Smooth muscle cell (in vitro differentiated cells): ENCODE measurements around the gene LAPTM4A. TPM values are rescaled to one million over a fixed set of nuclear protein-coding genes. Genes with fewer than 3 reads are reported as not detected.

Source experiments
- DNase-seq: peaks from one replicate; lab custom pipeline; 2025; ENCODE audit not compliant: unreplicated experiment; lab: John Stamatoyannopoulos, UW
- H2AFZ ChIP-seq: fragments of 200-600 bp; sonication (generic); 2 replicates; pipeline ENCODE4 v1.6.0; 2016; ENCODE audit warnings: antibody characterized with exemption, low read depth, mild to moderate bottlenecking
- H3F3A ChIP-seq: fragments of 200-600 bp; sonication (generic); 2 replicates; pipeline ENCODE4 v1.6.0; 2017; ENCODE audit warnings: antibody characterized with exemption, low read depth
- H3K27ac ChIP-seq: fragments of 200-600 bp; sonication (generic); 2 replicates; pipeline ENCODE4 v1.5.1; 2016; ENCODE audit warnings: low read depth, mild to moderate bottlenecking
- H3K27me3 ChIP-seq: fragments of 200-600 bp; sonication (generic); 2 replicates; pipeline ENCODE4 v1.6.1; 2016; ENCODE audit warnings: low read depth, mild to moderate bottlenecking
- H3K36me3 ChIP-seq: fragments of 200-600 bp; sonication (generic); 2 replicates; pipeline ENCODE4 v1.5.1; 2016; ENCODE audit warnings: low read depth
- H3K4me1 ChIP-seq: fragments of 200-600 bp; sonication (generic); 2 replicates; pipeline ENCODE4 v1.5.1; 2016; ENCODE audit warnings: low read depth
- H3K4me2 ChIP-seq: fragments of 200-600 bp; sonication (generic); 2 replicates; pipeline ENCODE4 v1.6.0; 2016; ENCODE audit warnings: mild to moderate bottlenecking
- H3K4me3 ChIP-seq: fragments of 200-600 bp; sonication (generic); 2 replicates; pipeline ENCODE4 v1.5.1; 2016; ENCODE audit warnings: mild to moderate bottlenecking
- H3K79me2 ChIP-seq: fragments of 200-600 bp; sonication (generic); 2 replicates; pipeline ENCODE4 v1.6.0; 2016; ENCODE audit warnings: low read depth, mild to moderate bottlenecking
- H3K9ac ChIP-seq: fragments of 200-600 bp; sonication (generic); 2 replicates; pipeline ENCODE4 v1.6.0; 2016; ENCODE audit warnings: low read depth
- H3K9me3 ChIP-seq: fragments of 200-600 bp; sonication (generic); replicated peaks from 2 replicates; pipeline ENCODE4 v1.5.1; 2016; ENCODE audit warnings: low read depth
- H4K20me1 ChIP-seq: fragments of 200-600 bp; sonication (generic); 2 replicates; pipeline ENCODE4 v1.6.0; 2016; ENCODE audit warnings: low read depth
- CTCF ChIP-seq: fragments of 200-600 bp; sonication (generic); IDR thresholded peaks from 2 replicates; pipeline ENCODE4 v1.5.1; 2017; ENCODE audit warnings: borderline replicate concordance, mild to moderate bottlenecking, antibody characterized with exemption; ENCODE audit not compliant: insufficient read depth, poor library complexity, severe bottlenecking
- WGBS: methylation state at CpG from one replicate; pipeline ENCODE4 v1.1.7; 2016; ENCODE audit warnings: low lambda C conversion rate; 5-methylcytosine and 5-hydroxymethylcytosine counted together
- polyA plus RNA-seq: library from polyadenylated mRNA; unstranded; fragments of >200 nt; fragmentation: Nextera tagmentation; extraction: Ambion mirVana; gene quantifications from 2 replicates; pipeline ENCODE4 v1.2.1, GENCODE V29; 2016
- total RNA-seq: library from RNA; depleted of rRNA; stranded (reverse); fragments of >200 nt; gene quantifications from 2 replicates; pipeline ENCODE4 v1.2.3, GENCODE V29; 2014

LAPTM4A gene
- total RNA-seq = 423 and 431 TPM in 2 replicates
- polyA plus RNA-seq = 466 and 476 TPM in 2 replicates

GRCh38 chr2:20051532-20052228, at the start of gene LAPTM4A:
TSS of gene LAPTM4A (minus strand) at chr2:20051628. CDS start at chr2:20051520, 108 bp downstream.
- H3K27ac ChIP-seq = peak within 1 kb of the TSS; percentile 99
- H3K4me2 ChIP-seq = peak within 1 kb of the TSS; percentile 83
- no peaks in the 10 kb centered on the region for H3K27me3 ChIP-seq
- peaks cover 37% of the 10 kb centered on the region for H4K20me1 ChIP-seq
- 1% methylated on average over 45 of the region's 45 CpGs for WGBS
- no peak for TF ChIP-seq CTCF
- peaks cover 7% of the 10 kb centered on the region for H3F3A ChIP-seq
- DNase-seq = peak; percentile 99
- peak within 1 kb of the TSS; percentile 90 for H2AFZ ChIP-seq
- no peaks in the 10 kb centered on the region for H3K9me3 ChIP-seq
- peak within 1 kb of the TSS; percentile 74 for H3K4me3 ChIP-seq
- peak within 1 kb of the TSS; percentile 97 for H3K9ac ChIP-seq
- peaks cover 43% of the 10 kb centered on the region for H3K79me2 ChIP-seq
- no peaks in the 10 kb centered on the region for H3K36me3 ChIP-seq
- peaks cover 21% of the 10 kb centered on the region for H3K4me1 ChIP-seq

- no peaks in the 10 kb centered on the region for H3K9me3 ChIP-seq
- no peak for DNase-seq
- H3K27ac ChIP-seq = no peak overlapping the region
- H4K20me1 ChIP-seq = no peaks in the 10 kb centered on the region
- WGBS = 62% methylated on average over 4 of the region's 4 CpGs
- no peaks in the 10 kb centered on the region for H3K27me3 ChIP-seq
- H2AFZ ChIP-seq = no peak overlapping the region
- H3F3A ChIP-seq = no peaks in the 10 kb centered on the region
- H3K36me3 ChIP-seq = no peaks in the 10 kb centered on the region
- H3K4me3 ChIP-seq = no peak overlapping the region
- no peak overlapping the region for H3K9ac ChIP-seq
- no peak overlapping the region for H3K4me2 ChIP-seq
- no peaks in the 10 kb centered on the region for H3K79me2 ChIP-seq
- no peaks in the 10 kb centered on the region for H3K4me1 ChIP-seq
- TF ChIP-seq CTCF = no peak
Measured at GRCh38 chr2:20100711-20101110, 49.3 kb upstream of the LAPTM4A start.

- no peaks in the 10 kb centered on the region for H3K9me3 ChIP-seq
- no peaks in the 10 kb centered on the region for H3K36me3 ChIP-seq
- WGBS = 76% methylated on average over 6 of the region's 6 CpGs
- H3K27me3 ChIP-seq = no peaks in the 10 kb centered on the region
- H4K20me1 ChIP-seq = no peaks in the 10 kb centered on the region
- no peak overlapping the region for H3K27ac ChIP-seq
- H3K4me2 ChIP-seq = no peak overlapping the region
- no peak overlapping the region for H3K9ac ChIP-seq
- DNase-seq = no peak
- no peak for TF ChIP-seq CTCF
- H3K79me2 ChIP-seq = no peaks in the 10 kb centered on the region
- H2AFZ ChIP-seq = no peak overlapping the region
- H3K4me1 ChIP-seq = no peaks in the 10 kb centered on the region
- no peaks in the 10 kb centered on the region for H3F3A ChIP-seq
- no peak overlapping the region for H3K4me3 ChIP-seq
Measured at GRCh38 chr2:20099780-20100179, 48.4 kb upstream of the LAPTM4A start.
